ENCODE data around the gene C2.
"Not testable (repeated sequence)": the region's sequence is repeated elsewhere in the genome, so short reads cannot be mapped to it uniquely, and the experiment has no call there.

C2 gene

GRCh38 chr6:31961616-31962015 lies 34.1 kb downstream of the C2 start:
- no peak for DNase-seq

GRCh38 chr6:31963921-31964320 lies 36.4 kb downstream of the C2 start:
- DNase-seq = no peak

GRCh38 chr6:31965700-31966099 lies 38.2 kb downstream of the C2 start:
- no peak for DNase-seq

GRCh38 chr6:31966506-31966905 lies 39.0 kb downstream of the C2 start:
- DNase-seq = no peak

- no peak for DNase-seq
Observed at GRCh38 chr6:31966997-31967925, 39.7 kb downstream of the C2 start.

- no peak for DNase-seq
Observed at GRCh38 chr6:31967926-31968320, 40.4 kb downstream of the C2 start.

- no peak for DNase-seq
Observed at GRCh38 chr6:31968326-31968725, 40.8 kb downstream of the C2 start.

GRCh38 chr6:31968791-31969711 lies 41.5 kb downstream of the C2 start:
- no peak for DNase-seq

- DNase-seq = no peak
Observed at GRCh38 chr6:31969712-31970603, 42.4 kb downstream of the C2 start.

GRCh38 chr6:31970604-31971271 lies 43.2 kb downstream of the C2 start:
- DNase-seq = peak; percentile 72

- no peak for DNase-seq
Observed at GRCh38 chr6:31971279-31971992, 43.9 kb downstream of the C2 start.

- peak; percentile 99 for DNase-seq
Observed at GRCh38 chr6:31971993-31972708, 44.6 kb downstream of the C2 start, which contains the start of gene DXO. TSS of gene DXO (minus strand) at chr6:31972138. CDS start at chr6:31971675, 463 bp downstream.

- DNase-seq = no peak
Observed at GRCh38 chr6:31972709-31973350, 45.3 kb downstream of the C2 start.

- not testable (repeated sequence) for DNase-seq
Observed at GRCh38 chr6:31976065-31976464, 48.5 kb downstream of the C2 start.

GRCh38 chr6:31977816-31978431 lies 50.4 kb downstream of the C2 start:
- no peak for DNase-seq

GRCh38 chr6:31978831-31979230 lies 51.3 kb downstream of the C2 start:
- DNase-seq = no peak

GRCh38 chr6:31979238-31979898 lies 51.9 kb downstream of the C2 start:
- no peak for DNase-seq

GRCh38 chr6:31980195-31980876 lies 52.8 kb downstream of the C2 start:
- DNase-seq = not testable (repeated sequence)
